ENCODE measurements around the gene PIP4K2B.

PIP4K2B gene

DNA sequence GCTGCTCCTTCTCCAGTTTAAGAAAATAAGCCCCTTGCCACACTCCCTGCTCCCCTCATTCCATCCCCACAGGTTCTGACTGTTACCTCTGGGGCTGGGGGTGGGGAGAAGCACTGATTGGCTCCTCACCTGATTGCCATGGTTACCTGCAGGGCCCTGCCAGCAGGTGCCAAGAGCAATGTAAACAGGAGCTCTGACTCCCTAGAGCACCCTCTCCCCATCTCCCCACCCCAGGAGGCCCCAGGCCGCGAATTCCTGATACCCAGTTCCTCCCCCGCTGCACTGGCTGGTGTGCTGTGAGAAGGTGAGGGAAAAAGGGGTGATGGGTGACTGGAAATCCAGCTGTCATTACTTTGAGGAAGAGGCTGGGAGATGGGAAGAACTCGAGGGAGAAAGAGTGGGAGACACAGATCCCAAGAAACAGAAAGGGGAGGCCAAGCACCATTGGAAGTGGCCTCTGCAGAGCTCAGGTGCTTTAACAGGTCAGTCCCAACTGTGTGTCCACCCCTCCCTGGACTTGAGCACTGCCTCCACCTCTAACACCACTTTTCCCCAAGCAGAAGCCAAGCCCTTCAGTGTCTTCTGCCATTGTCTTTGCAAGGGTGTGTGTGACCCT, 55.7 kb downstream of the PIP4K2B start:
- peak; percentile 87 for DNase-seq

DNA sequence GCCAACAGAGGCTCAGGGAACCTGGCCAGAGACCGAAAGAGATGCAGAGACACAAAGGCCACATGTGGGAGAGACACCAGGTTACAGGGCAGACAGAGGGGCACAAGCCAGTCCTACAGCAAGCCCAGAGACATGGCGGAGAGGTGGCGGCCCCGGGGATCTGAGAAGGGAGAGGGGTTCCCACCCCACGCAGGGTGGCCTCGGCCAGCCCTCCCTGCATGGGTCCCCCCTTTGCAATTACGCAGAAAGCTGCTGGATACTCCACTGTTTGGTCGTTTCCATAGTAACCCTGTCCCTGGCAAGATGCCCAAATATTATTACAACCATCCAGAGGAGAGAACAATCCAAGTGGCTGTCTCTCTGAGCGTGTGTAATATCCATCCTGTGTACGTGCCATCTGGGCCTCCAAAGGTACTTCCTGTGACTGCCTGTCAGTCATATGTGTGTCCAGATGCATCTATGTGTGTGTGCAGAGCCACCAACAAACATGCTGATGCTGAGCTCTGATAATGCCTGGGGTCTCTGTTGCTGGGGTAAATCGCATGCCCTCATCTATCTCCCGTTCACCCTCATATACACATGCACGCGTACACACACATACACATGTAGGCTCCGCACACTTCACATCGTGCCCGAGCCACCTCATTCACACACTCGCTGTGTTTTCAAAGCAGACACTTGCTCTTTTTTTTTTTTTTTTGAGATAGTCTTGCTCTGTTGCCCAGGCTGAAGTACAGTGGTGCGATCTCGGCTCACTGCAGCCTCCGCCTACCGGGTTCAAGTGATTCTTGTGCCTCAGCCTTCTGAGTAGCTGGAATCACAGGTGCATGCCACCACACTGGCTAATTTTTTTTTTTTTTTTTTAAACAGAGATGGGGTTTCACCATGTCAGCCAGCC, 56.7 kb downstream of the PIP4K2B start:
- DNase-seq, result peak; percentile 70

DNA sequence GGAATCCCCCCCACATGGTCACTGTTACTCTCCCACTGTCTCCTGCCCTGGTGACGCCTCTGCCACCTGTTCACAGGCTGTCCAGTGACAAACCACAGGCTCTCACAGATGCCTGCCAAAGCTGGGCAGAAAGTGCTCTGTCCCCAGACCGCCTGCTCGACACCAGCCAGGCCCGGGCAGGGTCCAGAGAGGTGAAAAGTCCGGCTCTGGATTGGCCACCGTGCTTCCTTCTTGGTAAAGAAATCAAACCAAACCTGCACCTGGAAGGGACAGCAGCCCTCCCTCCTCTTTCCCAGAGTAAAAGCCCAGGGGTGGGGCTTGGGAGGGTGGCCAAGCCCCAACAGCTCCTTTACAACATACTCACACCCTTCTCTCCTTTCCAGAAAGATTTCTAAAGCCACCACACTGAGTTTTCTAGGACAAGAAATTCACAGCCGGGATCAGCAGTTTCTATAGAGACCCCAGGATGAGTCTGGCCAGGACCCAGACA, 57.4 kb downstream of the PIP4K2B start:
- DNase-seq, result no peak

DNA sequence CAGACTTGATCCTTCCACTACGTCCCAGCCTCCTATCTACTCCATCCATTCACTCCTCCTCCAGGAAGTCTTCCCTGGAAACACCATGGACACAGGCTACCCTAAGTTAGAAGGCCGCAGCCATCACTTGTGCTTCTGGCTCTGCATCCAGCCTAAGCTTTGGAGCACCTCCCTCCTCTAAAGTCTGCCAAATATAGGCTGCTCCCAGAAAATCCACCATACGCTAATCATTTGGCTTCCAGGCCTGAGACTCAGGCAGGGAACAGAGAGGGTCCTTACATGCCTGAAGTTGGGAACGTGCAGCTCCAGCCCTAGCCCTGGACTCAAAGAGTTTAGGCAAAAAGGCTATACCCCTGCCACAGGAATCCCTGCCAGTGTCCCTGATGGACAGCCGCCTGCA, 57.9 kb downstream of the PIP4K2B start:
- DNase-seq, result no peak

DNA sequence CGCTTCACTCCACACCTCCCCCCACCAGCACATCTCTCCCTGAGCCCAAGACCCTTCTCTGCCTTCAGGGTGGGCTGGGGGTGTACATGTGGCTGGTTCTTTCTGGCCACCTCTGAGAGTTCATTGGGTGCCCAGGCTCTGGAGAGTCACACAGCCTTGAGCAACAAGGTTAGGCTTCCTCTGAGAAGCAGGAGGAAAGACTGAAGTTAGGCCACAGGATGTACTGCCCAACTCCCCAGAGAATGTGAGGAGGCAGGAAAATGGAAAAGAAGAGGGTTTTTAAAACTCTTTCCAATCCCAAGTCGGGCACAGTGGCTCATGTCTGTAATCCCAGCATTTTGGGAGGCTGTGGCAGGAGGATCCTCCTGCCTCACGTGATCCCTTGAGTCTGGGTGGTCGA, 58.5 kb downstream of the PIP4K2B start:
- no peak for DNase-seq

DNA sequence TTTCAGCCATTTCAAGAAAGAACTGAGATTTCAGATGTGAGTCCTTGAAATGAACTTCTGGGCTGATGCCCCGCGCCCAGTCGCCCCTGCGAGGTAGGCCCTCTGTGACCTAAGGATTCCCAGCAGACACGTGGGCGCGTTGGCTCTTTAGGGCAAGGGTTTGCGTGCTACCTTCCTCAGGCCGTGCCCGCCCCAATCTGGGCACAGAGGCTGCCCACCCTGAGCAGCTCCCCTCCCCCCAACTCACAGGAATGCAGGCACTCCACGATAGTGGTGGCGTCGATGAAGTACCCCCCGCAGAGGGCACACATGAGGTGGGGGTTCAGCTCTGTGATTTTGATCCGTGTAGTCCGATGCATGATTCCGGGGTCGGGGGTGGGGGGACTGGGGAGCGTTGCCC, 59.3 kb downstream of the PIP4K2B start:
- no peak for DNase-seq

DNA sequence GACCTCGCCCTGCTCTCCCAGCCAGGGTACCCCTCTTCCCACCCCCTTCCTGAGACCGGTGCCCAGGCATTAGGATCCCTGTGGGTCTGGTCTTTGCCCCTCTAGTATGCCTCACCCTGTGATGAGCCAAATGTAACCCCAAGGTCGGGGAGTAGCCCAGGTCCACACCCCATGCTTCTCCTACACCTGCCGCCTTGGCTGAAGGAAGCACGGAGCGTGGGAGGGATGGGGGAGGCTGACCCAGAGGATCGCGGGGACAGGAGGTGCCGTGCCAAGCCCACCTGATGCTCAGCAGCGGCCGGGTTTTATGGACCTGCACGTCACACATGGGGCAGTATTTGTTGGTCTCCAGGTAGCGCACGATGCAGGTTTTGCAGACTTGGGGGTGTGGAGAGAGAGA, 60.1 kb downstream of the PIP4K2B start:
- DNase-seq, result no peak

DNA sequence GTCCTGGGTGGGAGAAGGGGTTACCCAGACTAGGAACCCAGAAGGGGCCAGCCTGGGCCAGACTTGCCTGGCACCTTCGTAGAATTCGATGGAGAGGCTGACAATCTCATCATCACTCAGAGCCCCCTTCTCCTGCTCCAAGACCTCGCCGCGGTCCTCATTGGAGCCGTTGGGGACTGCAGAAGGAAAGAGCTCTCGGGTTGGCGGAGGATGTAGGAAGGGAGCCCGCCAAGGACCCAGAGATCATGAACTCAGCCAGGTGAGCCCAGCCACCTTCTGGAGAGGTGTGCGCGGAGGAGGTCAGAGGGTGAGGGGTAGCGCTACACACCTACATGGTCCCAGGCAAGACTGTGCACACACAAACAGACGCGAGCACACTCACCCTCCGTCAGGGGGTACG, 60.7 kb downstream of the PIP4K2B start:
- no peak for DNase-seq

DNA sequence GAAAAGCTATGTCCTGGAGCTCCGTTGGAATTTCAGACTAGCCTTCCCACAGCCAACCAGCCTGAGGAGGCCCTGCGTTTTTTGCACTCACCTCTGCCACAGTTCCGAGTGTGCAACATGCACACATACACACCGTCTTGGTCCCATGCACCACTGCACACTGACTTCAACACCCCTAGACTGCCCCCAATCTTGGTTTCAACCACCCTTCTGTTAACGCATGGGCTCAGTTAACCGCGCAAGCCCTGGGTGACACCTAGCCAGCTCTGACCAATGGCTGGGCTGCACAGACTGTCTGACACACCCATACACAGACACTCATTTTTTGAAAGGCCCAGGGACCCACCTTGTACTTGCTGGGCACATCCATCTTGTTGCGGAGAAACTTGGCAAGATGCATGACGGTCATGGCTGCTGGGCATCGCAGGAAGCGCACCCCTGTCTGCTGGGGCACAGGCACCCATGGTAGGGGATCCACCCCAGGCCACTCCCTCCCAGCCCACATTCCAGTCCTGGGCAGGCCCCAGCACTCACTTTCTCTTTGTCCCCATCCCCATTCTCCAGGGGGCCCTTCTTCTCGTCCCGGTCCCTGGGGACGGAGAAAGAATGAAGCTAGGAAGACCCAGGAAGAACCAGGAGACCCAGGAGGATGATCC, 61.2 kb downstream of the PIP4K2B start:
- no peak for DNase-seq

DNA sequence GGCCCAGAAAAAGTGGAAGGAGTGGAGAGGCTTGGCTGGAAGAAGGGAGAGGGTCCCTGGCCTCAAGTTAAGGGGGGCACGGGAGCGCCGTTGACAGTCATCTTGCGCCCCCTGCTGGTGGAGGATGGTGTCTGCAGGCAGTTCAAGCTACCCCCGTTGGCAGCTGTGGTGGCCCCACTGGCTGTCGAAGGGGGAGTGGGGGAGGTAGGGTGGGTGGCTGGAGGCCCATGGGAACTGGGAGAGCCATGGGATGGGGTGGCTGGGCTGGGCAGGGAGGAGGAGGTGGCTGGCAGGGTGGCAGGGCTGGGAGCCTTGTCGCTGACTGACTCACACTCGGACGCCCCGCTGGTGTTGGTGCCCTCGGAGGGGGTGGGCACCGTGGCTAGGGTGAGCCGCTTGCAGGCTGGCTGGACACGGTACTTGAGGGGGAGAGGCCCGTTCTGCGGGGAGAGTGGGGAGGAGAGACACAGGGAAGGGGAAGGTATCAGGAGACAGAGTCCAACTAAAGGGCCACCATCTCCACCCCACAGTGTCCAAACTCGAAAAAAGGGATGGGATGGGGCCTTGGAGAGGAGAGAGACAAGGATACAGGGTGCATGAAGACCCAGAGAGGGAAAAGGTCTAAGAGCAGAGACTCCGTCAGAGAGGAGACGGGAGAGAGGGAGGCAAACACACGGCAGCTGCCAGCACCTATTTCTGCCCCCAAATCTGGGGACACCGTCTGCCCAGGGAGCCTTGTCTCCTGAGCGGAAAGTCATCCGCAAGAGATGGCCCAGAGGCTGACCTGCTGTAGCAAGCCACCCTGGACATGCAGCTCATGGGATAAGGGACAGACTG, 64.0 kb downstream of the PIP4K2B start:
- peak; percentile 61 for DNase-seq

DNA sequence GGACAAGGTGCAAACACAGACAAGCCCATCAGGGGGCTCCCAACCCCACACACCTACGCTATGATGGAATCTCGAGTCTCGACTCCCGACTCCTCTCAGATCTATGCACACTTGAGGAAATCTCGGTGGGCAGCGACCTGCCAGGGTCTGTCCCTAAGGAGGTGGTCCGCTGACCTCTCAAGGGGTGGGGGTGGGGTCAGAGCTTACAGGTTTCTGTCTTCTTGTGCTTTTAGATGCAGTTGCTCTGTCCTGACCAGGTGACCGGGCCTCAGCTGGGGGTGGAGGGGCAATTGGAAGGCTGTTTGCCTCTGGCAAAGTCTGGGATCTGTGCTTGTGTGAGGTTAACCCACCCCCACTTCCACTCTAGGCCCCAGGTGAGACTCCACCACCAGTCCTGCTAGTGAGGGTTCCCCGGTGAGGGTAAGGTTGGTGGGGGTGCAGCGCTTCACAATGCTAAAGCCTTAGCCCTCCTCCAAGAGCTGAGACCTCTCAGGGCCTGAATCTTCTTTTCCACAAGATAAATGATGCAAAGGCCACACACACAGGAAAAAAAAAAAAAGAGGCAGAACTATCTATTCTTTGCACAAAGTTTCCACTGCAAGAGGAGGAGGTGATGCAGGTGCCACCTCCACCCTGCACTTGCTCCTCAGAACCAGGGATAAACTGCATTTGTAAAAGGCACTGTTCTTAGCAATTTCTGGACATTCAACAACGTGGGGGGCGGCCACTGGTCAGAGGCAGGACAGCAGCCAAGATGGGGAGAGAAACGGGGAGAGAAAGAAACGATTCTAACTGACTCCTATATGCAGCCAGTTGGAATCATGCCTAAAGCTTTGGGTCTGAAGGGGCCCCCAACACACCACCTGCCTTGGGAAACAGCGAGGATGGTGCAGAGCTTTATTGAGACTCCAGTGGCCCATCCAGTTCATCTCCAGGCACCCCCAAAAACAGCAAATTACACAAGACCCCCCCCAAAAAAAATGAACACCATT, 65.1 kb downstream of the PIP4K2B start:
- DNase-seq, result no peak

DNA sequence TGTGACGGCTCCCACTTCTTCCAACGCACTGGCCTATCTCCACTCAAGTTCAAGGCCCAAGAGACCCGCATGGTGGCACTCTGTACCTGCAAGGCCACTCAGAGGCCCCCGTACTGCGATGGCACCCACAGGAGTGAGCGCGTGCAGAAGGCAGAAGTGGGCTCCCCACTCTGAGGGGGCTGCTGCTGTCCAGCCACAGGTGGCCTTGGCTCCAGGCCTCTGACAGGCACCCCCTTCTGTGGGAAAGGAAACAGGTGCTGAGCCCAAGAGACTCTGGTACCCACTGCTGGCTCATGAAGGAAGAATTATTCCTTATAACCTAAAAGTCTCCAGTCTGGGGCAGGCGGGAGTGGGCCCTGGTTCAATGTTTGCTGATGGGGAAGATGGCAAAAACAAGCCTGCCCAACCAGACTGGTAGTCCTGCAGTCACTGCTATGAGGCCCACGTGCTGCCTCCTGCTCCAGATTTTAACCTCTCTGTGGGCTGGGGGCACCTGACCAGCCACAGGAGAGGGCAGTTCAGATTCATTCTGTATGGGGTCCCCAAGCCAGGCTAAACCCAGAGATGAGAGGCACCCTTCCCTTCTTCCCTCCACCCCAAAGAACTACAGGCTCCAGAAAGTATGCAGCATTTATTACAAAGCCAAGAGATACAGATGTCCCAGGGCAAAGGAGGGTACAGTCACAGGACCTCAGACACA, 65.9 kb downstream of the PIP4K2B start:
- no peak for DNase-seq

DNA sequence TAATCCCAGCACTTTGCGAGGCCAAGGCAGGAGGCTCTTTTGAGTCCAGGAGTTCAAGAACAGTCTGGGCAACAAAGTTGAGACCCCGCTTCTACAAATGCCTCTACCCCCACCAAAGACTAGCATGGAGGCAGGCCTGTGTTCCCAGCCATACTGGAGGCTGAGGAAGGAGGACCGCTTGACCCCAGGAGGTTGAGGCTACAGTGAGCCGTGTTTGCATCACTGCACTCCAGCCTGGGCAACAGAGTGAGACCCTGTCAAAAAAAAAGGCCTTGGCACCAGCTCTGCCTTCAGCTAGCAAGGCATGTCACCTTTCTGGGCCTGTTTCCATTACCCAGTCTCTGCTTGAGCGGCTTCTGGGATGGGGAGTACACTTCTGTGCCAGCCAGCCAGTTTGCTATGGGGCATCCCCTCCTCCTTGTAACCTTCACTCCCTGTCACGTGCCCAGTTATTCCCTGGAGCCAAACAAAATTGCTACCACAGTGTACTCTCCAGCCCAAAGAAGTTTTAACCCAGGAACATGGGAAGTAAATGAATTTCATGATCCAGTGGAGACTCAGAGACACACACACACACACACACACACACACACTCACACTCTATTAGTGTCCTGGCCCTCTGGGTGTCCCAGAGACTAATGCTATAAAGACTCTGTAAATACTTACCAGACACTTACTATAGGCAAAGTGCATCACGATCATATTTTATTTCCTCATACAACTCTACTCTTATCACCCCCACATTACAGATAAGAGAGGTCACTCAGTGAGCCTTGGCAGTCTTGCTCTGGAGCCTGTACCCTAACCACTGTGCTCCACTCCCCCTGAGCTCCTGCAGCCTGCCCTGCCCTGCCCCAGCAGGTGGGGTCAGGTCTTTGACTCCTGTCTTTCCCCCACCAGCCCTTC, 66.7 kb downstream of the PIP4K2B start:
- DNase-seq, result no peak

DNA sequence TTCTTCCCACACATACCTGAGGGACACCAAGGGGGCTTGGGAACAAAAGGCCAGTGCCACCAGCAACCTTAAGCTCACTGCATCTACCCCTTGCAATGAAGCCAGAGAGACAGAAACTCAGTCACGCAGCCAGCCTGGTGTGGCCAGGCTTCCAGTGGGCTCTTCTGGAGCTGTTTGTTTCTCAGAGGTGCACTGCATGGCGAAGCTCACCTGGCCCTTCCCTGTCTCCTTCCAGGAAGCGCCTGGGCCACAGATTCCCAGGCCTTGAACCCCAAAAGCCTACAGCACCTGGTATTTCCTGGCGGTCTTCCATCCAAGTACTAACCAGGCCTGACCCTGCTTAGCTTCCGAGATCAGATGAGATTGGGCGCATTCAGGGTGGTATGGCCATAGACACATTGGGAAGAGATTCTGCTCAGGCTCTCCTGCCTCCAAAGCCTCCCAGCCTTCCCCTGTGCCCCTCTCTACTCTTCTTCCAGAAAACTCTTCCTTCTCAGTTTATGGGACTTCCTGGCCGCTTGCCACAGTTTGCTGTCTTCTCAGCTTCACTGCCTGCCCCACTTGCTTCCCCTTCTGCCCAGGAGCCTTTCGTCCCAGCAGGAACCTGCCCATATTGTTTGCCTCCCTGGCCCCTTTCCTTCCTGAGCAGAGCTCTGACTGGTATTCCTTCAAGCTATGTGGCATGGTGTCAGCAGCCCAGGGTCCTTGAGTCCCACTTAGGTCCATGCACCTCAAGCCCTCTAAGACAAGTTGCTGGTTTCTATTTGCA, 67.6 kb downstream of the PIP4K2B start:
- no peak for DNase-seq

DNA sequence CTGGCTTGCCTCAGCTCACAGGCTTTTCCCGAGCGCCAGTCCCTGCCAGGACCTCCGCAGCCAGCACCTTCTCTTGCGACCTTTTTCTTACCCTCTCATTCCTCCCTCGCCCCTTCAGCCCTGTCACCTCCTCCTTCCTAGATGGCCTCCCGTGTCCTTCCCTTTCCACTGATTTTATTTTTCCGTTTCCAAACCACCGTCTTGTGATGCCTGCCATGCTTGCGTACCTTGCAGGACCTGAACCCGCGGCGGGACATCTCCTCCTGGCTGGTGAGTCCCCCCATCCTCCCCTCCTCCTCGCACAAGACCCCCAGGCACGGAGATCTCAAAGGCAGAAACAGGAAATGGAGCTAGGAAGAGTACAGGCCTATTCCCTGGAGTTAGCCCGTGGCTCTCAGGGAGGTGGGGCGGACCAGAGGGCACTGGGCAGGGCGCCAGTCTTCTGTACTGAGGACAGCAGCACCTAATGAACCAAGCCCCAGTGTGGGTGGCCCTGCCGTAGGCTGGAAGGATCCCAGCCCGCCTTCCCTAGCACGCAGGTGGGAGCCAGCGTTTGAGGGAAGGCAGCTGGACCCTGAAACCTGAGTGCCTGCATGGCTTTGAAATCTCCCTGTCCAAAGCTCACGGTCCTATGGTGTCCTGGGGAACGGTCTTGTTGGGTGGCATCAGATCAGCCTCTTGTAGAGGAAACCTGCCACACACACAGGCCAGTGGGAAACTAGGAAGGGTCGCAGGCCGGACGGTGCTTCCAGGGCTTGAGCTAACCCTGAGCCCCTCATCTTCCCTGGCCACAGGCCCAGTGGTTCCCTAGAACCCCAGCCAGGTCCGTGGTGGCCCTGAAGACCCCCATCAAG, 68.6 kb downstream of the PIP4K2B start:
- DNase-seq, result peak; percentile 60

DNA sequence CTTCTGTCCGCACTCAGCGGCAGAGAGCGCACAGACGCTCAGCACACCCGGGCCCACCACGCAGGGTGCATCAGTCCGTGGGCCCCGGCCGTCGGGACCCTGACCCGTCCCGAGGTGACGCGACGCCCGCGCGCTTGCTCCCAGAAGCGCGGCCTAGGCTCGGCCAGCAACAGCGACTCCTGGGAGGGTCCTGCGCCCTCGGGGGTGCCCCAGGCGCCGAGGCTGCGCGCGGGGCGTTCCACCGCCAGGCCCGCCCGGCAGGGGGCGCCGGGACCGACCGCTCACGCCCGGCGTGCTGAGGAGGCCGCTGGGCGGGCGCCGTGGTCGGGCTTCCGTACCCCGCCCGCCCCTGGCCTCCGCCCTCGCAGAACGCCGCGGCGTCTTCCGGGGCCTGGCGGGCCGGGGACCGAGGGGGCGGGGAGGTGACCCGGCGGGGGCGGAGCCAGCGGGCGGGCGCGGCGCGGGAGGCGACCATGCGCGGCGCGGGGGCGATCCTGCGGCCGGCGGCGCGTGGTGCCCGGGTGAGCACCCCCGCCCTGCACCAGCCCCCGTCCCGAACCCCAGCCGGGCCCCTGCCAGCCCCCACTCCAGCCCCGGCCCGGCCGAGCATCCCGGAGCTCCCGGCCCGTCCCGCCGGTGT, 69.3 kb downstream of the PIP4K2B start, which contains the start of gene CISD3:
Gene CISD3, plus strand, starts transcription at position 456 of the 640 bp plus-strand sequence. Its CDS starts 18 bp downstream, at position 474.
- DNase-seq, result peak; percentile 86

DNA sequence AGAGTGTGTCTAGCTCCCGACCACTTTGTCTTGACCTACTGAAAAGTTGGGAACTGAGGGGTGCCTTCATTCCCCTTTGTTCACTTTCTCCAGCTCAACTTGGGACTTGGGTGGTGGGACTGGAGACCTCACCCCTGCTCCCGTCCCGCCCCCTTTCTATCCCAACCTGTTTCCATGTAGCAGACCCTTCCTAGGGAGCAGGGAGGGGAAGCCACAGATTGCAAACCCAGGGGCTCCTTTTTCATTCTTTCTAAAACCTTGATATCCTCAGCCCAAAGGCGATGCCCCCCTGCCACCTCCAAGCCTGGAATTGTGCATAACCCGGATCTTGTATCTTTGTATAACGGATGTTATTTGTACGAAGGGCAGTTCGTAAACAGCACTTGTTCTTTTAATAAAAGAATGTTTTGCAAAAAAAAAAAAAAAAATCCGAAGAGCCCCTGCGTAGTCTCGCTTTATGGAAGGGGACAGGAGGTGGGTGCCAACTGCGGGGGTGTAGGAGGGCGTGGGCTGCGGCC, 69.9 kb downstream of the PIP4K2B start:
- no peak for DNase-seq
